Measurements from ENCODE around the gene GAS2L3. TPM values are rescaled to one million over a fixed set of nuclear protein-coding genes. Genes with fewer than 3 reads are reported as not detected.

Gene GAS2L3
- polyA plus RNA-seq, 3 donors = 0.53 to 1.6 (median 1.1) TPM

DNA sequence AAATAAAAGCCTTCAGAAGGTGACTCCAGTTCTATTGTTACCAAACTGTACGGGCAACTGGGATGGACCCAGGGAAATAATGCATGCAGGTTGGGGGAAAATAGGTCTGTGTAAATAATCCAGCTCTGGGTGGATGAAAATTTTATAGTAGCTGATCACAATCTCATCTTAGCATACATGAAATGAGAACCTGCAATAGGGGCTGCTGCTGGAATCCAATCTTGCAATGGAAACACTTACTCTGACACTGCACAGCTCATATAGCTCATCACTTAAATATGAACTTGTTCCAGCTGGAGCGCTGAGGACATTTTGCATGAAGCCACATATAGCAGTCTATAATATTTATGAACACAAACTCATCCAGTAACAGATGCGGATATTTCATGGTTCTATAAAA, 40.1 kb upstream of the GAS2L3 start:
- Histone ChIP-seq H3K27me3 (ENCODE audit: control insufficient read depth in 2 of 2, insufficient read depth in 2 of 2, low read length in 2 of 2) (no peaks in the 10 kb centered on the region), H4K20me1 (ENCODE audit: insufficient read depth, low read length) (no peaks in the 10 kb centered on the region), H3K79me2 (ENCODE audit: insufficient read depth, low read length) (no peaks in the 10 kb centered on the region), H3K27ac (ENCODE audit: low read depth in 1 of 2, low read length in 2 of 2) (no peak overlapping the region), H2AFZ (ENCODE audit: insufficient read depth, low read depth, low read length, poor library complexity, severe bottlenecking) (no peak overlapping the region), H3K4me2 (replicated peaks; ENCODE audit: extremely low read depth, low read length, poor library complexity, severe bottlenecking) (no peak overlapping the region), H3K4me1 (ENCODE audit: control insufficient read depth in 1 of 2, insufficient read depth in 2 of 2, low read length in 2 of 2) (no peaks in the 10 kb centered on the region), H3K9me3 (replicated peaks in 1 of 2; ENCODE audit: control insufficient read depth in 1 of 2, insufficient read depth in 1 of 2, low read length in 2 of 2) (no peaks in the 10 kb centered on the region), H3K36me3 (replicated peaks in 1 of 2; ENCODE audit: control insufficient read depth in 1 of 2, insufficient read depth in 2 of 2, low read length in 2 of 2) (no peaks in the 10 kb centered on the region), H3K9ac (ENCODE audit: insufficient read depth, low read length, poor library complexity, severe bottlenecking) (no peak overlapping the region), H3K4me3 (replicated peaks in 1 of 3; ENCODE audit: low read depth in 2 of 3, low read length in 3 of 3) (no peak overlapping the region)
- Mint-ChIP-seq H3K9me3 (no peaks in the 10 kb centered on the region), H3K27me3 (ENCODE audit: low read depth in 3 of 3) (peaks cover 0 to 4% (median 2%) of the 10 kb centered on the region in 3 donors), H3K27ac (no peak overlapping the region), H3K4me3 (no peak overlapping the region), H3K4me1 (no peaks in the 10 kb centered on the region), H3K36me3 (no peaks in the 10 kb centered on the region)
- 100% methylated on average over 1 of the region's 3 CpGs for WGBS (ENCODE audit: insufficient coverage)
- TF ChIP-seq, protein P1, sequence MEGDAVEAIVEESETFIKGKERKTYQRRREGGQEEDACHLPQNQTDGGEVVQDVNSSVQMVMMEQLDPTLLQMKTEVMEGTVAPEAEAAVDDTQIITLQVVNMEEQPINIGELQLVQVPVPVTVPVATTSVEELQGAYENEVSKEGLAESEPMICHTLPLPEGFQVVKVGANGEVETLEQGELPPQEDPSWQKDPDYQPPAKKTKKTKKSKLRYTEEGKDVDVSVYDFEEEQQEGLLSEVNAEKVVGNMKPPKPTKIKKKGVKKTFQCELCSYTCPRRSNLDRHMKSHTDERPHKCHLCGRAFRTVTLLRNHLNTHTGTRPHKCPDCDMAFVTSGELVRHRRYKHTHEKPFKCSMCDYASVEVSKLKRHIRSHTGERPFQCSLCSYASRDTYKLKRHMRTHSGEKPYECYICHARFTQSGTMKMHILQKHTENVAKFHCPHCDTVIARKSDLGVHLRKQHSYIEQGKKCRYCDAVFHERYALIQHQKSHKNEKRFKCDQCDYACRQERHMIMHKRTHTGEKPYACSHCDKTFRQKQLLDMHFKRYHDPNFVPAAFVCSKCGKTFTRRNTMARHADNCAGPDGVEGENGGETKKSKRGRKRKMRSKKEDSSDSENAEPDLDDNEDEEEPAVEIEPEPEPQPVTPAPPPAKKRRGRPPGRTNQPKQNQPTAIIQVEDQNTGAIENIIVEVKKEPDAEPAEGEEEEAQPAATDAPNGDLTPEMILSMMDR (IDR thresholded peaks at IDR 0.05) = no peak
- intact Hi-C loops (cut with micrococcal nuclease) = no loop called here
- DNase-seq = no peak

GRCh38 chr12:100534625-100535227, 38.8 kb upstream of the GAS2L3 start:
- 89% methylated on average over 5 of the region's 6 CpGs for WGBS (ENCODE audit: insufficient coverage)
- TF ChIP-seq, protein P1 (IDR thresholded peaks at IDR 0.05) = no peak
- intact Hi-C loops (cut with micrococcal nuclease) = no loop called here
- peaks cover 2 to 4% (median 2%) of the 10 kb centered on the region in 3 donors for H3K27me3 Mint-ChIP-seq (ENCODE audit: low read depth in 3 of 3)
- no peak overlapping the region for H3K27ac Mint-ChIP-seq
- peaks cover 0 to 1% (median 0%) of the 10 kb centered on the region in 7 donors for H3K9me3 Mint-ChIP-seq
- H3K36me3 ChIP-seq (replicated peaks in 1 of 2; ENCODE audit: control insufficient read depth in 1 of 2, insufficient read depth in 2 of 2, low read length in 2 of 2) = no peaks in the 10 kb centered on the region
- H3K4me1 Mint-ChIP-seq = no peaks in the 10 kb centered on the region
- no peaks in the 10 kb centered on the region for H3K9me3 ChIP-seq (replicated peaks in 1 of 2; ENCODE audit: control insufficient read depth in 1 of 2, insufficient read depth in 1 of 2, low read length in 2 of 2)
- H3K4me1 ChIP-seq (ENCODE audit: control insufficient read depth in 1 of 2, insufficient read depth in 2 of 2, low read length in 2 of 2) = no peaks in the 10 kb centered on the region
- H3K4me3 ChIP-seq (replicated peaks in 1 of 3; ENCODE audit: low read depth in 2 of 3, low read length in 3 of 3) = no peak overlapping the region
- no peaks in the 10 kb centered on the region for H4K20me1 ChIP-seq (ENCODE audit: insufficient read depth, low read length)
- H3K9ac ChIP-seq (ENCODE audit: insufficient read depth, low read length, poor library complexity, severe bottlenecking) = no peak overlapping the region
- no peaks in the 10 kb centered on the region for H3K27me3 ChIP-seq (ENCODE audit: control insufficient read depth in 2 of 2, insufficient read depth in 2 of 2, low read length in 2 of 2)
- no peak for DNase-seq
- no peak overlapping the region for H2AFZ ChIP-seq (ENCODE audit: insufficient read depth, low read depth, low read length, poor library complexity, severe bottlenecking)
- H3K36me3 Mint-ChIP-seq = no peaks in the 10 kb centered on the region
- no peak overlapping the region for H3K4me3 Mint-ChIP-seq
- H3K4me2 ChIP-seq (replicated peaks; ENCODE audit: extremely low read depth, low read length, poor library complexity, severe bottlenecking) = no peak overlapping the region
- H3K79me2 ChIP-seq (ENCODE audit: insufficient read depth, low read length) = no peaks in the 10 kb centered on the region
- no peak overlapping the region for H3K27ac ChIP-seq (ENCODE audit: low read depth in 1 of 2, low read length in 2 of 2)
